Coronary artery (tissue), 2 donors: ENCODE measurements around the gene RELA.

Experiments used
- DNase-seq: peaks from one replicate; pipeline ENCODE4 v3.0.0-alpha.2; 2017; ENCODE audit warnings: low spot score
- H3K27ac ChIP-seq, 2 donors: fragments of 200-600 bp; sonication (generic); one replicate each; pipeline ENCODE4 v1.5.1; 2016 to 2019
- H3K4me3 ChIP-seq: fragments of 200-600 bp; sonication (generic); 2 replicates; pipeline ENCODE4 v1.5.1; 2016; ENCODE audit warnings: mild to moderate bottlenecking, moderate library complexity
- TF ChIP-seq, protein P1 (sequence below): fragments of 200-600 bp; sonication (generic); IDR thresholded peaks from one replicate; pipeline ENCODE4 v1.5.1; 2019; ENCODE audit warnings: antibody characterized with exemption

The RELA gene

DNA sequence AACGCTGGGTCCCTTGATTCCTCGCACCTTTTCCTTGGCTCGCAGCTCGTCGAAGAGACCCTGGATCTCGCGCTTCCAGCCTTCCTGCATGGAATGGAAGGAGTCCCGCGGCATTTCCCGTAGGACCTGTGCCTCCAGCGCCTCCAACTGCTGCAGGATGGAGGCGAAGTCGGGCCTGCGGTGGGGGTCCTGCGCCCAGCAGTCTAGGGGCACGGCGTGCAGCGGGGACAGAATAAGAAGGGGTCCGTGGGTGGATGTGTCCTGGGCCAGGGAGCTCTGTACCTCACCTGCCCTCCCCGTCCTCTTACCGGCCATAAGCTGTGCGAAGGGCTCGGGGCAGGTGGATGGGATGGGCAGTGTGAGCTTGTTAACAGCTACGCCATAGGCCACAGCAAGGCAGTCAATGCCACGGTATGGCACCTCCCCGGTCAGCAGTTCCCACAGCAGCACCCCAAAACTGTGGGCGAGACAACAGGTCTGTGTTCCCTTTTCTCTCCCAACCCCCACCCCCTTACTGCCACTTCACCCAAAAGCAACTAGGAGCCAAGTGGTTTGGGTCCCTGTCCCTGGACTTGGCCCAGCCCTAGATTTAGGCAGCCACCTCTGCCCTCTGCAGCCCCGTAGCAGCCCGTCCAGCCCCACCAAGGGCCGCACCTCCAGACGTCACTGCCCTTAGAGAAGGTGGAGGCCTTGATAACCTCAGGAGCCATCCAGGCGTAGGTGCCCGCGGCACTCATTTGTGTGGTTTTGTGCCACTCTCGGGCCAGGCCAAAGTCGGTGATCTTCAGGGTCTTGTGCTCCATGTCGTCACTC lies 54.9 kb downstream of the RELA start:
- Histone ChIP-seq H3K4me3 (peak overlapping the region; percentile 70), H3K27ac (peak overlapping the region; percentile 38 to 93)
- DNase-seq, result no peak
- TF ChIP-seq, protein P1, sequence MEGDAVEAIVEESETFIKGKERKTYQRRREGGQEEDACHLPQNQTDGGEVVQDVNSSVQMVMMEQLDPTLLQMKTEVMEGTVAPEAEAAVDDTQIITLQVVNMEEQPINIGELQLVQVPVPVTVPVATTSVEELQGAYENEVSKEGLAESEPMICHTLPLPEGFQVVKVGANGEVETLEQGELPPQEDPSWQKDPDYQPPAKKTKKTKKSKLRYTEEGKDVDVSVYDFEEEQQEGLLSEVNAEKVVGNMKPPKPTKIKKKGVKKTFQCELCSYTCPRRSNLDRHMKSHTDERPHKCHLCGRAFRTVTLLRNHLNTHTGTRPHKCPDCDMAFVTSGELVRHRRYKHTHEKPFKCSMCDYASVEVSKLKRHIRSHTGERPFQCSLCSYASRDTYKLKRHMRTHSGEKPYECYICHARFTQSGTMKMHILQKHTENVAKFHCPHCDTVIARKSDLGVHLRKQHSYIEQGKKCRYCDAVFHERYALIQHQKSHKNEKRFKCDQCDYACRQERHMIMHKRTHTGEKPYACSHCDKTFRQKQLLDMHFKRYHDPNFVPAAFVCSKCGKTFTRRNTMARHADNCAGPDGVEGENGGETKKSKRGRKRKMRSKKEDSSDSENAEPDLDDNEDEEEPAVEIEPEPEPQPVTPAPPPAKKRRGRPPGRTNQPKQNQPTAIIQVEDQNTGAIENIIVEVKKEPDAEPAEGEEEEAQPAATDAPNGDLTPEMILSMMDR, result no peak

GRCh38 chr11:65606876-65607613 lies 55.7 kb downstream of the RELA start:
- TF ChIP-seq, protein P1, result no peak
- DNase-seq, result peak; percentile 98
- peak overlapping the region; percentile 70 for H3K4me3 ChIP-seq
- H3K27ac ChIP-seq, result peak overlapping the region; percentile 74 to 93

DNA sequence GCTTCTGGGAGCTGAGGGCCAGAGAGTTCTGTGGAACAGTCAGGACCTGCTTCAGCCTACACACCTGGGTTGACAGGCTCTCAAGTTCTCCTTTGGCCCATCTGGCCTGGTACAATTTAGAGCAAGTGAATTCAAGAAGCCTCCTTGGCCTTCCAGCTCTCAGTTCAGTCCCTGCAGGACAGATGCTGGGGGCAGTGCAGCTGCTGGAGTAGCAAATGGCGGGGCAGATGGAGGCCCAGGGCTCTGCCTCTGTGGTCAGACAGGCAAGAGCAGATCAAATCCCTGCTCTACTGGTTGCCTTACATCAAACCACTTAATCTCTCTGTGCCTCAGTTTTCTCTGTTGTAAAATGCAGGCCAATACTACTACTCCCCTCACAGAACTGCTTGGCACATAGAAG lies 58.5 kb downstream of the RELA start:
- Histone ChIP-seq H3K27ac (no peak overlapping the region), H3K4me3 (no peak overlapping the region)
- TF ChIP-seq, protein P1, result no peak
- no peak for DNase-seq
